HEK293 (cell line): ENCODE data around the gene ENAM.

Experiments
- CTCF ChIA-PET: fragments of 350-600 bp; formaldehyde crosslinking; extraction: SDS; loops from one replicate; lab custom pipeline; 2021; ENCODE audit warnings: antibody characterized with exemption; lab: Yijun Ruan, JAX
- POLR2A ChIA-PET: fragments of 300-600 bp; formaldehyde crosslinking; extraction: SDS; loops from one replicate; lab custom pipeline; 2020; ENCODE audit warnings: antibody characterized with exemption, inconsistent platforms; lab: Yijun Ruan, JAX
- H3K27ac ChIP-seq: fragments of 200-500 bp; sonication (Bioruptor generic); 2 replicates; pipeline ENCODE4 v1.5.1; 2014; ENCODE audit warnings: low read depth, low read length, control low read depth, inconsistent platforms; ENCODE audit errors: extremely low read depth
- H3K36me3 ChIP-seq, 2 experiments: fragments of 200-500 bp in 1 of 2; sonication (Bioruptor generic) in 1 of 2; 1 replicate in 1 of 2; 2 replicates in 1 of 2; pipeline ENCODE4 v1.5.1; 2014 to 2017; ENCODE audit warnings: inconsistent platforms in 2 of 2, low read length in 2 of 2; ENCODE audit not compliant: control insufficient read depth in 2 of 2, insufficient read depth in 1 of 2
- H3K4me1 ChIP-seq: fragments of 200-500 bp; sonication (Bioruptor generic); 2 replicates; pipeline ENCODE4 v1.5.1; 2014; ENCODE audit warnings: mild to moderate bottlenecking, low read length, inconsistent platforms; ENCODE audit not compliant: control insufficient read depth, insufficient read depth
- H3K4me3 ChIP-seq: 2 replicates; pipeline ENCODE4 v1.5.1; 2011; ENCODE audit warnings: low read depth, mild to moderate bottlenecking, control low read depth, low read length, moderate library complexity
- H3K9me3 ChIP-seq: fragments of 200-500 bp; sonication (Bioruptor generic); 2 replicates; pipeline ENCODE4 v1.5.1; 2014; ENCODE audit warnings: low read depth, low read length, inconsistent platforms; ENCODE audit not compliant: control insufficient read depth, insufficient read depth
- FEZF1 ChIP-seq: fragments of 450-650 bp; formaldehyde crosslinking; IDR thresholded peaks from 2 replicates; pipeline ENCODE4 v1.5.1; 2016; ENCODE audit warnings: missing biosample characterization, missing genetic modification characterization
- MZF1 ChIP-seq: fragments of 450-650 bp; formaldehyde crosslinking; IDR thresholded peaks from 2 replicates; pipeline ENCODE4 v1.5.1; 2017; ENCODE audit warnings: missing biosample characterization, missing genetic modification characterization, borderline replicate concordance
- SETDB1 ChIP-seq: IDR thresholded peaks from one replicate; pipeline ENCODE4 v1.6.1; 2017; ENCODE audit warnings: mild to moderate bottlenecking, low read length, moderate library complexity, mixed read lengths; ENCODE audit not compliant: insufficient read length
- ZBTB48 ChIP-seq: fragments of 450-650 bp; formaldehyde crosslinking; IDR thresholded peaks from 2 replicates; pipeline ENCODE4 v1.5.1; 2016; ENCODE audit warnings: missing biosample characterization, missing genetic modification characterization
- ZEB2 ChIP-seq: fragments of 450-650 bp; formaldehyde crosslinking; IDR thresholded peaks from 2 replicates; pipeline ENCODE4 v1.5.1; 2016; ENCODE audit warnings: missing biosample characterization, missing genetic modification characterization
- ZFP69B ChIP-seq: fragments of 450-650 bp; formaldehyde crosslinking; IDR thresholded peaks from 2 replicates; pipeline ENCODE4 v1.5.1; 2016; ENCODE audit warnings: missing biosample characterization, missing genetic modification characterization
- ZNF157 ChIP-seq: fragments of 450-650 bp; formaldehyde crosslinking; IDR thresholded peaks from 2 replicates; pipeline ENCODE4 v1.5.1; 2016; ENCODE audit warnings: missing biosample characterization, missing genetic modification characterization
- ZNF211 ChIP-seq: fragments of 450-650 bp; formaldehyde crosslinking; IDR thresholded peaks from 2 replicates; pipeline ENCODE4 v1.5.1; 2016; ENCODE audit warnings: low read depth, missing biosample characterization, missing genetic modification characterization
- ZNF292 ChIP-seq: fragments of 450-650 bp; formaldehyde crosslinking; IDR thresholded peaks from 2 replicates; pipeline ENCODE4 v1.5.1; 2016; ENCODE audit warnings: low read depth, missing biosample characterization, missing genetic modification characterization, borderline replicate concordance
- ZNF391 ChIP-seq: fragments of 450-650 bp; formaldehyde crosslinking; IDR thresholded peaks from 2 replicates; pipeline ENCODE4 v1.5.1; 2016; ENCODE audit warnings: low read depth, missing biosample characterization, missing genetic modification characterization, borderline replicate concordance
- ZNF76 ChIP-seq: fragments of 450-650 bp; formaldehyde crosslinking; IDR thresholded peaks from 2 replicates; pipeline ENCODE4; 2016; ENCODE audit warnings: low read depth, missing biosample characterization, missing genetic modification characterization, borderline replicate concordance
- ZSCAN16 ChIP-seq: fragments of 450-650 bp; formaldehyde crosslinking; IDR thresholded peaks from 2 replicates; pipeline ENCODE4 v1.5.1; 2016; ENCODE audit warnings: missing biosample characterization, missing genetic modification characterization
- TF ChIP-seq, protein P1 (sequence below): fragments of 450-650 bp; formaldehyde crosslinking; IDR thresholded peaks from 2 replicates; pipeline ENCODE4 v1.5.1; 2016; ENCODE audit warnings: missing biosample characterization, missing genetic modification characterization, borderline replicate concordance
- TF ChIP-seq, protein P2 (sequence below): fragments of 450-650 bp; formaldehyde crosslinking; IDR thresholded peaks from 2 replicates; pipeline ENCODE4 v1.5.1; 2016; ENCODE audit warnings: missing biosample characterization, missing genetic modification characterization
- TF ChIP-seq, protein P3 (sequence below): fragments of 450-650 bp; formaldehyde crosslinking; IDR thresholded peaks from 2 replicates; pipeline ENCODE4 v1.5.0; 2017; ENCODE audit warnings: missing biosample characterization, missing genetic modification characterization, borderline replicate concordance
- TF ChIP-seq, protein P4 (sequence below): fragments of 450-650 bp; formaldehyde crosslinking; optimal IDR thresholded peaks from 2 replicates; pipeline ENCODE3; 2016; ENCODE audit warnings: missing biosample characterization, mild to moderate bottlenecking, missing genetic modification characterization
- TF ChIP-seq, protein P5 (sequence below): fragments of 450-650 bp; formaldehyde crosslinking; IDR thresholded peaks from 2 replicates; pipeline ENCODE4 v1.5.1; 2016; ENCODE audit warnings: missing biosample characterization, missing genetic modification characterization
- TF ChIP-seq, protein P6 (sequence below): fragments of 450-650 bp; formaldehyde crosslinking; IDR thresholded peaks from 2 replicates; pipeline ENCODE4 v1.5.1; 2016; ENCODE audit warnings: missing biosample characterization, missing genetic modification characterization

ENAM gene

GRCh38 chr4:70654605-70655011 lies 26.1 kb downstream of the ENAM start:
- no peaks in the 10 kb centered on the region for H3K9me3 ChIP-seq
- H3K36me3 ChIP-seq: no peaks in the 10 kb centered on the region
- POLR2A ChIA-PET: no interaction called here
- no peak overlapping the region for H3K27ac ChIP-seq
- H3K4me3 ChIP-seq: no peak overlapping the region
- TF ChIP-seq, protein P1, sequence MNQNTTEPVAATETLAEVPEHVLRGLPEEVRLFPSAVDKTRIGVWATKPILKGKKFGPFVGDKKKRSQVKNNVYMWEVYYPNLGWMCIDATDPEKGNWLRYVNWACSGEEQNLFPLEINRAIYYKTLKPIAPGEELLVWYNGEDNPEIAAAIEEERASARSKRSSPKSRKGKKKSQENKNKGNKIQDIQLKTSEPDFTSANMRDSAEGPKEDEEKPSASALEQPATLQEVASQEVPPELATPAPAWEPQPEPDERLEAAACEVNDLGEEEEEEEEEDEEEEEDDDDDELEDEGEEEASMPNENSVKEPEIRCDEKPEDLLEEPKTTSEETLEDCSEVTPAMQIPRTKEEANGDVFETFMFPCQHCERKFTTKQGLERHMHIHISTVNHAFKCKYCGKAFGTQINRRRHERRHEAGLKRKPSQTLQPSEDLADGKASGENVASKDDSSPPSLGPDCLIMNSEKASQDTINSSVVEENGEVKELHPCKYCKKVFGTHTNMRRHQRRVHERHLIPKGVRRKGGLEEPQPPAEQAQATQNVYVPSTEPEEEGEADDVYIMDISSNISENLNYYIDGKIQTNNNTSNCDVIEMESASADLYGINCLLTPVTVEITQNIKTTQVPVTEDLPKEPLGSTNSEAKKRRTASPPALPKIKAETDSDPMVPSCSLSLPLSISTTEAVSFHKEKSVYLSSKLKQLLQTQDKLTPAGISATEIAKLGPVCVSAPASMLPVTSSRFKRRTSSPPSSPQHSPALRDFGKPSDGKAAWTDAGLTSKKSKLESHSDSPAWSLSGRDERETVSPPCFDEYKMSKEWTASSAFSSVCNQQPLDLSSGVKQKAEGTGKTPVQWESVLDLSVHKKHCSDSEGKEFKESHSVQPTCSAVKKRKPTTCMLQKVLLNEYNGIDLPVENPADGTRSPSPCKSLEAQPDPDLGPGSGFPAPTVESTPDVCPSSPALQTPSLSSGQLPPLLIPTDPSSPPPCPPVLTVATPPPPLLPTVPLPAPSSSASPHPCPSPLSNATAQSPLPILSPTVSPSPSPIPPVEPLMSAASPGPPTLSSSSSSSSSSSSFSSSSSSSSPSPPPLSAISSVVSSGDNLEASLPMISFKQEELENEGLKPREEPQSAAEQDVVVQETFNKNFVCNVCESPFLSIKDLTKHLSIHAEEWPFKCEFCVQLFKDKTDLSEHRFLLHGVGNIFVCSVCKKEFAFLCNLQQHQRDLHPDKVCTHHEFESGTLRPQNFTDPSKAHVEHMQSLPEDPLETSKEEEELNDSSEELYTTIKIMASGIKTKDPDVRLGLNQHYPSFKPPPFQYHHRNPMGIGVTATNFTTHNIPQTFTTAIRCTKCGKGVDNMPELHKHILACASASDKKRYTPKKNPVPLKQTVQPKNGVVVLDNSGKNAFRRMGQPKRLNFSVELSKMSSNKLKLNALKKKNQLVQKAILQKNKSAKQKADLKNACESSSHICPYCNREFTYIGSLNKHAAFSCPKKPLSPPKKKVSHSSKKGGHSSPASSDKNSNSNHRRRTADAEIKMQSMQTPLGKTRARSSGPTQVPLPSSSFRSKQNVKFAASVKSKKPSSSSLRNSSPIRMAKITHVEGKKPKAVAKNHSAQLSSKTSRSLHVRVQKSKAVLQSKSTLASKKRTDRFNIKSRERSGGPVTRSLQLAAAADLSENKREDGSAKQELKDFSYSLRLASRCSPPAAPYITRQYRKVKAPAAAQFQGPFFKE (tag by site-specific recombination): no peak
- TF ChIP-seq, protein P2, sequence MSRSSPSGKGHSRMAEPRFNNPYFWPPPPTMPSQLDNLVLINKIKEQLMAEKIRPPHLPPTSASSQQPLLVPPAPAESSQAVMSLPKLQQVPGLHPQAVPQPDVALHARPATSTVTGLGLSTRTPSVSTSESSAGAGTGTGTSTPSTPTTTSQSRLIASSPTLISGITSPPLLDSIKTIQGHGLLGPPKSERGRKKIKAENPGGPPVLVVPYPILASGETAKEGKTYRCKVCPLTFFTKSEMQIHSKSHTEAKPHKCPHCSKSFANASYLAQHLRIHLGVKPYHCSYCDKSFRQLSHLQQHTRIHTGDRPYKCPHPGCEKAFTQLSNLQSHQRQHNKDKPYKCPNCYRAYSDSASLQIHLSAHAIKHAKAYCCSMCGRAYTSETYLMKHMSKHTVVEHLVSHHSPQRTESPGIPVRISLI (tag by site-specific recombination): no peak
- TF ChIP-seq FEZF1 (tag by site-specific recombination) (no peak), ZFP69B (no peak), ZNF76 (tag by site-specific recombination) (no peak), ZEB2 (tag by site-specific recombination) (no peak)
- TF ChIP-seq, protein P3, sequence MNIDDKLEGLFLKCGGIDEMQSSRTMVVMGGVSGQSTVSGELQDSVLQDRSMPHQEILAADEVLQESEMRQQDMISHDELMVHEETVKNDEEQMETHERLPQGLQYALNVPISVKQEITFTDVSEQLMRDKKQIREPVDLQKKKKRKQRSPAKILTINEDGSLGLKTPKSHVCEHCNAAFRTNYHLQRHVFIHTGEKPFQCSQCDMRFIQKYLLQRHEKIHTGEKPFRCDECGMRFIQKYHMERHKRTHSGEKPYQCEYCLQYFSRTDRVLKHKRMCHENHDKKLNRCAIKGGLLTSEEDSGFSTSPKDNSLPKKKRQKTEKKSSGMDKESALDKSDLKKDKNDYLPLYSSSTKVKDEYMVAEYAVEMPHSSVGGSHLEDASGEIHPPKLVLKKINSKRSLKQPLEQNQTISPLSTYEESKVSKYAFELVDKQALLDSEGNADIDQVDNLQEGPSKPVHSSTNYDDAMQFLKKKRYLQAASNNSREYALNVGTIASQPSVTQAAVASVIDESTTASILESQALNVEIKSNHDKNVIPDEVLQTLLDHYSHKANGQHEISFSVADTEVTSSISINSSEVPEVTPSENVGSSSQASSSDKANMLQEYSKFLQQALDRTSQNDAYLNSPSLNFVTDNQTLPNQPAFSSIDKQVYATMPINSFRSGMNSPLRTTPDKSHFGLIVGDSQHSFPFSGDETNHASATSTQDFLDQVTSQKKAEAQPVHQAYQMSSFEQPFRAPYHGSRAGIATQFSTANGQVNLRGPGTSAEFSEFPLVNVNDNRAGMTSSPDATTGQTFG (tag by site-specific recombination): no peak
- TF ChIP-seq, protein P4, sequence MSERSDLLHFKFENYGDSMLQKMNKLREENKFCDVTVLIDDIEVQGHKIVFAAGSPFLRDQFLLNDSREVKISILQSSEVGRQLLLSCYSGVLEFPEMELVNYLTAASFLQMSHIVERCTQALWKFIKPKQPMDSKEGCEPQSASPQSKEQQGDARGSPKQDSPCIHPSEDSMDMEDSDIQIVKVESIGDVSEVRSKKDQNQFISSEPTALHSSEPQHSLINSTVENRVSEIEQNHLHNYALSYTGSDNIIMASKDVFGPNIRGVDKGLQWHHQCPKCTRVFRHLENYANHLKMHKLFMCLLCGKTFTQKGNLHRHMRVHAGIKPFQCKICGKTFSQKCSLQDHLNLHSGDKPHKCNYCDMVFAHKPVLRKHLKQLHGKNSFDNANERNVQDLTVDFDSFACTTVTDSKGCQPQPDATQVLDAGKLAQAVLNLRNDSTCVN (tag by site-specific recombination): no peak
- no peaks in the 10 kb centered on the region for H3K4me1 ChIP-seq
- CTCF ChIA-PET: interaction anchor here (0.6 kb wide), 1 partner anchor 191 kb away, joined by 3 read pairs; no protein-coding TSS in a partner anchor

DNA sequence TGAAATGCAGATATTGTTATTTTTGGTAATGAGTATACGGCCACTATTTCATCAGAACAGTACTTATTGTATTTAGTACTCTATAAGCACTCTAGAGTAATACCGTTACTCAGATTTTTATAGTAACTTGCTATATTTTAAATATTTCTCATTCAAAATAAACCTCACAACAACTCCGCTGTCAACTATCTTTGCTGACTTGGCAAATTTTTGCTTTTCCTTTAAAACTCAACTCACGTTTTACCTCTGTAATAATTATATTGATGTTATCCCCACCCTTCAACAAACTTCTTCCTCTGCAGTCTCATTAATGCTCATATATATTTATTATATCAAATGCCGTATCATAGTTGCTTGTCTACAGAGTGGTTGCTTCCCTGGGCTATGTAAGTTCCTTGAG lies 28.8 kb downstream of the ENAM start:
- ChIA-PET CTCF (interaction anchor here (0.6 to 0.7 kb wide), 2 partner anchors 11 to 884 kb away, joined by 3 to 4 read pairs; no protein-coding TSS in a partner anchor), POLR2A (no interaction called here)
- no peaks in the 10 kb centered on the region for H3K4me1 ChIP-seq
- H3K36me3 ChIP-seq: no peaks in the 10 kb centered on the region
- no peak overlapping the region for H3K4me3 ChIP-seq
- no peak overlapping the region for H3K27ac ChIP-seq
- H3K9me3 ChIP-seq: no peaks in the 10 kb centered on the region
- no peak for TF ChIP-seq ZSCAN16
- no peak for TF ChIP-seq ZNF292 (tag by site-specific recombination)
- no peak for TF ChIP-seq ZBTB48 (tag by site-specific recombination)
- TF ChIP-seq ZNF391 (tag by site-specific recombination): no peak
- TF ChIP-seq, protein P5, sequence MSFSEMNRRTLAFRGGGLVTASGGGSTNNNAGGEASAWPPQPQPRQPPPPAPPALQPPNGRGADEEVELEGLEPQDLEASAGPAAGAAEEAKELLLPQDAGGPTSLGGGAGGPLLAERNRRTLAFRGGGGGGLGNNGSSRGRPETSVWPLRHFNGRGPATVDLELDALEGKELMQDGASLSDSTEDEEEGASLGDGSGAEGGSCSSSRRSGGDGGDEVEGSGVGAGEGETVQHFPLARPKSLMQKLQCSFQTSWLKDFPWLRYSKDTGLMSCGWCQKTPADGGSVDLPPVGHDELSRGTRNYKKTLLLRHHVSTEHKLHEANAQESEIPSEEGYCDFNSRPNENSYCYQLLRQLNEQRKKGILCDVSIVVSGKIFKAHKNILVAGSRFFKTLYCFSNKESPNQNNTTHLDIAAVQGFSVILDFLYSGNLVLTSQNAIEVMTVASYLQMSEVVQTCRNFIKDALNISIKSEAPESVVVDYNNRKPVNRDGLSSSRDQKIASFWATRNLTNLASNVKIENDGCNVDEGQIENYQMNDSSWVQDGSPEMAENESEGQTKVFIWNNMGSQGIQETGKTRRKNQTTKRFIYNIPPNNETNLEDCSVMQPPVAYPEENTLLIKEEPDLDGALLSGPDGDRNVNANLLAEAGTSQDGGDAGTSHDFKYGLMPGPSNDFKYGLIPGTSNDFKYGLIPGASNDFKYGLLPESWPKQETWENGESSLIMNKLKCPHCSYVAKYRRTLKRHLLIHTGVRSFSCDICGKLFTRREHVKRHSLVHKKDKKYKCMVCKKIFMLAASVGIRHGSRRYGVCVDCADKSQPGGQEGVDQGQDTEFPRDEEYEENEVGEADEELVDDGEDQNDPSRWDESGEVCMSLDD (tag by site-specific recombination): no peak
- no peak for TF ChIP-seq MZF1 (tag by site-specific recombination)
- TF ChIP-seq SETDB1: no peak
- no peak for TF ChIP-seq ZNF157 (tag by site-specific recombination)
- TF ChIP-seq, protein P6, sequence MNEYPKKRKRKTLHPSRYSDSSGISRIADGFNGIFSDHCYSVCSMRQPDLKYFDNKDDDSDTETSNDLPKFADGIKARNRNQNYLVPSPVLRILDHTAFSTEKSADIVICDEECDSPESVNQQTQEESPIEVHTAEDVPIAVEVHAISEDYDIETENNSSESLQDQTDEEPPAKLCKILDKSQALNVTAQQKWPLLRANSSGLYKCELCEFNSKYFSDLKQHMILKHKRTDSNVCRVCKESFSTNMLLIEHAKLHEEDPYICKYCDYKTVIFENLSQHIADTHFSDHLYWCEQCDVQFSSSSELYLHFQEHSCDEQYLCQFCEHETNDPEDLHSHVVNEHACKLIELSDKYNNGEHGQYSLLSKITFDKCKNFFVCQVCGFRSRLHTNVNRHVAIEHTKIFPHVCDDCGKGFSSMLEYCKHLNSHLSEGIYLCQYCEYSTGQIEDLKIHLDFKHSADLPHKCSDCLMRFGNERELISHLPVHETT: no peak
- TF ChIP-seq ZNF211 (tag by site-specific recombination): no peak
